CD8-positive, alpha-beta memory T cell (primary cell): Measurements from ENCODE around the gene CPSF3. TPM values are rescaled to one million over a fixed set of nuclear protein-coding genes. Genes with fewer than 3 reads are reported as not detected.

Source experiments
- CTCF ChIA-PET: fragments of 350-600 bp; sonication (Branson Sonifier 250); formaldehyde crosslinking; loops from one replicate; lab custom pipeline; 2021; ENCODE audit warnings: antibody characterized with exemption; lab: Charles Lee
- POLR2A ChIA-PET: fragments of 350-600 bp; sonication (Branson Sonifier 250); formaldehyde crosslinking; loops from one replicate; lab custom pipeline; 2021; ENCODE audit warnings: antibody characterized with exemption; lab: Charles Lee
- DNase-seq, 5 donors: peaks; one replicate each; pipeline versions ENCODE4 v3.0.0 to v3.0.0-alpha.2; 2020 to 2022; ENCODE audit warnings: mixed read lengths in 1 of 5
- H3K27ac ChIP-seq: one replicate; pipeline ENCODE4 v1.7.0; 2013; ENCODE audit warnings: low read depth, mild to moderate bottlenecking, low read length, moderate library complexity
- H3K27me3 ChIP-seq: 2 replicates; pipeline ENCODE4 v1.7.0; 2013; ENCODE audit warnings: low read length, mild to moderate bottlenecking; ENCODE audit not compliant: insufficient read depth, poor library complexity, severe bottlenecking
- H3K36me3 ChIP-seq: 2 replicates; pipeline ENCODE4 v1.7.0; 2013; ENCODE audit warnings: mild to moderate bottlenecking, low read length, moderate library complexity; ENCODE audit not compliant: insufficient read depth
- H3K4me1 ChIP-seq: 2 replicates; pipeline ENCODE4 v1.7.0; 2013; ENCODE audit warnings: mild to moderate bottlenecking, low read length, moderate library complexity; ENCODE audit not compliant: insufficient read depth
- H3K4me3 ChIP-seq: 2 replicates; pipeline ENCODE4 v1.7.0; 2013; ENCODE audit warnings: mild to moderate bottlenecking, low read length
- H3K9me3 ChIP-seq: 2 replicates; pipeline ENCODE4 v1.7.0; 2013; ENCODE audit warnings: mild to moderate bottlenecking, low read length
- H3K27ac Mint-ChIP-seq, 8 donors: one replicate each; pipeline ENCODE4 v1.8.0; 2020 to 2021; ENCODE audit warnings: mixed read lengths in 8 of 8, mild to moderate bottlenecking in 6 of 8, inconsistent platforms in 3 of 8, moderate library complexity in 3 of 8
- H3K27me3 Mint-ChIP-seq, 2 donors: one replicate each; pipeline ENCODE4 v1.8.0; 2020 to 2021; ENCODE audit warnings: mixed read lengths in 2 of 2, mild to moderate bottlenecking in 1 of 2, moderate library complexity in 1 of 2
- H3K36me3 Mint-ChIP-seq, 3 donors: one replicate each; pipeline ENCODE4 v1.8.0; 2020 to 2021; ENCODE audit warnings: mixed read lengths in 3 of 3, inconsistent platforms in 1 of 3, mild to moderate bottlenecking in 1 of 3
- H3K4me1 Mint-ChIP-seq, 3 donors: one replicate each; pipeline ENCODE4 v1.8.0; 2020 to 2021; ENCODE audit warnings: mixed read lengths in 3 of 3, inconsistent platforms in 1 of 3, mild to moderate bottlenecking in 1 of 3
- H3K4me3 Mint-ChIP-seq, 7 donors: one replicate each; pipeline ENCODE4 v1.8.0; 2020 to 2021; ENCODE audit warnings: mixed read lengths in 7 of 7, mild to moderate bottlenecking in 6 of 7, moderate library complexity in 4 of 7, inconsistent platforms in 2 of 7
- H3K9me3 Mint-ChIP-seq, 5 donors: one replicate each; pipeline ENCODE4 v1.8.0; 2020 to 2022; ENCODE audit warnings: mixed read lengths in 5 of 5, mild to moderate bottlenecking in 3 of 5, moderate library complexity in 2 of 5, inconsistent platforms in 1 of 5
- polyA plus RNA-seq: library from polyadenylated mRNA; unstranded; fragments of 300-500 nt; fragmentation: Illumina TruSeq; gene quantifications from one replicate; pipeline ENCODE4 v1.2.3, GENCODE V29; 2021
- total RNA-seq, 2 experiments: library from RNA; stranded (reverse); gene quantifications; one replicate each; pipeline ENCODE4 v1.2.3, GENCODE V29; 2021

CPSF3 gene
- total and polyA plus RNA-seq, 3 experiments from 2014 or later: 28.6 to 83.9 (median 79.0) TPM

GRCh38 chr2:9407363-9407811 lies 16.1 kb upstream of the CPSF3 start:
- H3K27me3 ChIP-seq: no peaks in the 10 kb centered on the region
- Mint-ChIP-seq H3K27me3 (peaks cover 0 to 2% of the 10 kb centered on the region in 2 donors), H3K36me3 (peaks cover 0 to 56% (median 13%) of the 10 kb centered on the region in 3 donors), H3K4me3 (no peak overlapping the region), H3K27ac (peak overlapping the region in 2 of 8 donors; percentile 17 to 40), H3K9me3 (no peaks in the 10 kb centered on the region), H3K4me1 (no peaks in the 10 kb centered on the region)
- H3K4me3 ChIP-seq: no peak overlapping the region
- H3K27ac ChIP-seq: no peak overlapping the region
- DNase-seq: no peak
- H3K9me3 ChIP-seq: no peaks in the 10 kb centered on the region
- H3K4me1 ChIP-seq: no peaks in the 10 kb centered on the region
- ChIA-PET CTCF (no interaction called here), POLR2A (no interaction called here)
- H3K36me3 ChIP-seq: peaks cover 21% of the 10 kb centered on the region

- Histone ChIP-seq H3K27me3 (no peaks in the 10 kb centered on the region), H3K27ac (no peak overlapping the region), H3K4me3 (no peak overlapping the region), H3K9me3 (no peaks in the 10 kb centered on the region), H3K4me1 (no peaks in the 10 kb centered on the region), H3K36me3 (peaks cover 21% of the 10 kb centered on the region)
- ChIA-PET CTCF (no interaction called here), POLR2A (no interaction called here)
- no peak overlapping the region for H3K4me3 Mint-ChIP-seq
- peaks cover 0 to 2% of the 10 kb centered on the region in 2 donors for H3K27me3 Mint-ChIP-seq
- DNase-seq: no peak
- peaks cover 0 to 5% (median 5%) of the 10 kb centered on the region in 3 donors for H3K4me1 Mint-ChIP-seq
- peak overlapping the region in 1 of 8 donors; percentile 70 for H3K27ac Mint-ChIP-seq
- H3K36me3 Mint-ChIP-seq: peaks cover 0 to 62% (median 14%) of the 10 kb centered on the region in 3 donors
- no peaks in the 10 kb centered on the region for H3K9me3 Mint-ChIP-seq
Measured at GRCh38 chr2:9408641-9409151, 14.8 kb upstream of the CPSF3 start.

GRCh38 chr2:9410108-9410507 lies 13.3 kb upstream of the CPSF3 start:
- no peak overlapping the region for H3K4me3 ChIP-seq
- H3K9me3 ChIP-seq: no peaks in the 10 kb centered on the region
- Mint-ChIP-seq H3K27me3 (peaks cover 0 to 2% of the 10 kb centered on the region in 2 donors), H3K36me3 (peaks cover 0 to 72% (median 17%) of the 10 kb centered on the region in 3 donors), H3K4me1 (peaks cover 9 to 16% (median 16%) of the 10 kb centered on the region in 3 donors), H3K27ac (no peak overlapping the region), H3K4me3 (no peak overlapping the region), H3K9me3 (no peaks in the 10 kb centered on the region)
- peaks cover 21% of the 10 kb centered on the region for H3K36me3 ChIP-seq
- no peaks in the 10 kb centered on the region for H3K4me1 ChIP-seq
- POLR2A ChIA-PET: no interaction called here
- no peak overlapping the region for H3K27ac ChIP-seq
- no peak for DNase-seq
- H3K27me3 ChIP-seq: no peaks in the 10 kb centered on the region
- CTCF ChIA-PET: no interaction called here

GRCh38 chr2:9412781-9413180 lies 10.7 kb upstream of the CPSF3 start:
- H3K4me1 ChIP-seq: no peaks in the 10 kb centered on the region
- peak overlapping the region in 2 of 8 donors; percentile 9 to 32 for H3K27ac Mint-ChIP-seq
- H3K36me3 ChIP-seq: peaks cover 12% of the 10 kb centered on the region
- peaks cover 0 to 70% (median 17%) of the 10 kb centered on the region in 3 donors for H3K36me3 Mint-ChIP-seq
- no peaks in the 10 kb centered on the region for H3K27me3 ChIP-seq
- POLR2A ChIA-PET: no interaction called here
- no peak overlapping the region for H3K27ac ChIP-seq
- no peaks in the 10 kb centered on the region for H3K9me3 ChIP-seq
- no peak for DNase-seq
- no peaks in the 10 kb centered on the region for H3K9me3 Mint-ChIP-seq
- H3K4me1 Mint-ChIP-seq: peaks cover 23 to 34% (median 33%) of the 10 kb centered on the region in 3 donors
- CTCF ChIA-PET: no interaction called here
- no peak overlapping the region for H3K4me3 ChIP-seq
- no peak overlapping the region for H3K4me3 Mint-ChIP-seq
- no peaks in the 10 kb centered on the region for H3K27me3 Mint-ChIP-seq

GRCh38 chr2:9415516-9416169 lies 7.8 kb upstream of the CPSF3 start:
- no peak overlapping the region for H3K27ac ChIP-seq
- Mint-ChIP-seq H3K4me1 (peaks cover 43 to 61% (median 60%) of the 10 kb centered on the region in 3 donors), H3K4me3 (no peak overlapping the region), H3K9me3 (no peaks in the 10 kb centered on the region), H3K27ac (no peak overlapping the region), H3K27me3 (no peaks in the 10 kb centered on the region), H3K36me3 (peaks cover 0 to 60% (median 16%) of the 10 kb centered on the region in 3 donors)
- peaks cover 8% of the 10 kb centered on the region for H3K4me1 ChIP-seq
- CTCF ChIA-PET: no interaction called here
- POLR2A ChIA-PET: no interaction called here
- no peaks in the 10 kb centered on the region for H3K9me3 ChIP-seq
- no peaks in the 10 kb centered on the region for H3K27me3 ChIP-seq
- no peak overlapping the region for H3K4me3 ChIP-seq
- peaks cover 3% of the 10 kb centered on the region for H3K36me3 ChIP-seq
- no peak for DNase-seq

GRCh38 chr2:9416267-9416961 lies 7.0 kb upstream of the CPSF3 start:
- Histone ChIP-seq H3K27ac (no peak overlapping the region), H3K4me1 (peaks cover 8% of the 10 kb centered on the region), H3K4me3 (no peak overlapping the region), H3K27me3 (no peaks in the 10 kb centered on the region), H3K9me3 (no peaks in the 10 kb centered on the region), H3K36me3 (no peaks in the 10 kb centered on the region)
- Mint-ChIP-seq H3K27me3 (no peaks in the 10 kb centered on the region), H3K4me3 (peak overlapping the region in 3 of 7 donors; percentile 0 to 55 (median 33)), H3K9me3 (no peaks in the 10 kb centered on the region), H3K27ac (peak overlapping the region in 6 of 8 donors; percentile 9 to 85 (median 63)), H3K36me3 (peaks cover 0 to 55% (median 16%) of the 10 kb centered on the region in 3 donors), H3K4me1 (peaks cover 45 to 65% (median 64%) of the 10 kb centered on the region in 3 donors)
- CTCF ChIA-PET: no interaction called here
- POLR2A ChIA-PET: no interaction called here
- no peak for DNase-seq

- peaks cover 0 to 54% (median 16%) of the 10 kb centered on the region in 3 donors for H3K36me3 Mint-ChIP-seq
- peak overlapping the region in 6 of 8 donors; percentile 10 to 85 (median 68) for H3K27ac Mint-ChIP-seq
- peaks cover 12% of the 10 kb centered on the region for H3K4me1 ChIP-seq
- H3K27me3 ChIP-seq: no peaks in the 10 kb centered on the region
- H3K27me3 Mint-ChIP-seq: no peaks in the 10 kb centered on the region
- H3K4me3 Mint-ChIP-seq: peak overlapping the region in 3 of 7 donors; percentile 0 to 33 (median 32)
- H3K9me3 ChIP-seq: no peaks in the 10 kb centered on the region
- H3K9me3 Mint-ChIP-seq: no peaks in the 10 kb centered on the region
- no peak overlapping the region for H3K4me3 ChIP-seq
- H3K36me3 ChIP-seq: no peaks in the 10 kb centered on the region
- CTCF ChIA-PET: no interaction called here
- no peak overlapping the region for H3K27ac ChIP-seq
- POLR2A ChIA-PET: no interaction called here
- peaks cover 49 to 70% (median 69%) of the 10 kb centered on the region in 3 donors for H3K4me1 Mint-ChIP-seq
- DNase-seq: no peak
Measured at GRCh38 chr2:9416962-9417316, 6.5 kb upstream of the CPSF3 start.

- H3K27ac Mint-ChIP-seq: peak overlapping the region in 1 of 8 donors; percentile 9
Measured at GRCh38 chr2:9417725-9418124, 5.7 kb upstream of the CPSF3 start.

More at GRCh38 chr2:9417725-9418124, 5.7 kb upstream of the CPSF3 start:
- no peaks in the 10 kb centered on the region for H3K27me3 Mint-ChIP-seq
- Histone ChIP-seq H3K4me1 (peaks cover 20% of the 10 kb centered on the region), H3K27ac (no peak overlapping the region), H3K4me3 (no peak overlapping the region), H3K9me3 (no peaks in the 10 kb centered on the region), H3K36me3 (no peaks in the 10 kb centered on the region), H3K27me3 (no peaks in the 10 kb centered on the region)
- ChIA-PET POLR2A (no interaction called here), CTCF (no interaction called here)
- H3K4me3 Mint-ChIP-seq: no peak overlapping the region
- H3K9me3 Mint-ChIP-seq: no peaks in the 10 kb centered on the region
- no peak for DNase-seq
- peaks cover 57 to 76% (median 75%) of the 10 kb centered on the region in 3 donors for H3K4me1 Mint-ChIP-seq
- H3K36me3 Mint-ChIP-seq: peaks cover 0 to 55% (median 14%) of the 10 kb centered on the region in 3 donors
